IMR-90 (cell line): ENCODE measurements around the gene KLF9.

ENCODE experiments used
- MAZ ChIP-seq: IDR thresholded peaks from 2 replicates; pipeline ENCODE4 v1.6.1; 2012; ENCODE audit warnings: low read depth, mild to moderate bottlenecking, low read length, improper control_type of control experiment, moderate library complexity, borderline replicate concordance
- NFE2L2 ChIP-seq: fragments of 150-350 bp; IDR thresholded peaks from 2 replicates; pipeline ENCODE4 v1.6.1; 2016; ENCODE audit warnings: low read depth, mild to moderate bottlenecking, low read length
- POLR2A ChIP-seq: IDR thresholded peaks from 2 replicates; pipeline ENCODE4 v1.6.1; 2012; ENCODE audit warnings: mild to moderate bottlenecking, low read depth, low read length
- RAD21 ChIP-seq: IDR thresholded peaks from 2 replicates; pipeline ENCODE4 v1.6.1; 2012; ENCODE audit warnings: low read length, improper control_type of control experiment
- RCOR1 ChIP-seq: IDR thresholded peaks from 2 replicates; pipeline ENCODE4 v1.6.1; 2012; ENCODE audit warnings: mild to moderate bottlenecking, low read length, improper control_type of control experiment; ENCODE audit not compliant: insufficient replicate concordance
- RFX5 ChIP-seq: IDR thresholded peaks from 2 replicates; pipeline ENCODE4 v1.8.0; 2012; ENCODE audit warnings: low read depth, mild to moderate bottlenecking, low read length, moderate library complexity
- SMC3 ChIP-seq: fragments of 150-350 bp; IDR thresholded peaks from 2 replicates; pipeline ENCODE4 v1.6.1; 2016; ENCODE audit warnings: low read depth, mild to moderate bottlenecking, antibody characterized with exemption, low read length, moderate library complexity
- TF ChIP-seq, protein P1 (sequence below): conservative IDR thresholded peaks from 2 replicates; pipeline ENCODE4 v1.5.1; 2012; ENCODE audit warnings: mild to moderate bottlenecking, low read depth, low read length, improper control_type of control experiment
- TF ChIP-seq, protein P2 (sequence below): fragments of 150-350 bp; IDR thresholded peaks from 2 replicates; pipeline ENCODE4 v1.6.1; 2016; ENCODE audit warnings: low read depth, mild to moderate bottlenecking, low read length, moderate library complexity, borderline replicate concordance

DNA sequence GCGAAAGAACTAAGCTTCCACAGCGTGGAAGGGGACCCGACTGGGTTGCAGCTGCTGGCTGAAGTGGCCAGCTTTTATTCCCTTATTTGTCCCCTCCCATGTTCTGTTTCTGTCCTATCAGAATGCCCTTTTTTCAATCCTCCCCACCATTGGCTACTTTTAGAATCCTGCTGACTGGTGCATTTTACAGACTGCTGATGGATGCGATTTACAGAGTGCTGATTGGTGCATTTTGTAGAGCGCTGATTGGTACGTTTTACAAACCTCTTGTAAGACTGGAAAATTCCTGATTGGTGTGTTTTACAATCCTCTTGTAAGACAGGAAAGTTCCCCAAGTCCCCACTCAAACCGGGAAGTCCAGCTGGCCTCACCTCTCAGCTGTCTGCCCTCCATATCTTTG lies 50.7 kb downstream of the KLF9 start:
- no peak for TF ChIP-seq POLR2A
- TF ChIP-seq, protein P1, sequence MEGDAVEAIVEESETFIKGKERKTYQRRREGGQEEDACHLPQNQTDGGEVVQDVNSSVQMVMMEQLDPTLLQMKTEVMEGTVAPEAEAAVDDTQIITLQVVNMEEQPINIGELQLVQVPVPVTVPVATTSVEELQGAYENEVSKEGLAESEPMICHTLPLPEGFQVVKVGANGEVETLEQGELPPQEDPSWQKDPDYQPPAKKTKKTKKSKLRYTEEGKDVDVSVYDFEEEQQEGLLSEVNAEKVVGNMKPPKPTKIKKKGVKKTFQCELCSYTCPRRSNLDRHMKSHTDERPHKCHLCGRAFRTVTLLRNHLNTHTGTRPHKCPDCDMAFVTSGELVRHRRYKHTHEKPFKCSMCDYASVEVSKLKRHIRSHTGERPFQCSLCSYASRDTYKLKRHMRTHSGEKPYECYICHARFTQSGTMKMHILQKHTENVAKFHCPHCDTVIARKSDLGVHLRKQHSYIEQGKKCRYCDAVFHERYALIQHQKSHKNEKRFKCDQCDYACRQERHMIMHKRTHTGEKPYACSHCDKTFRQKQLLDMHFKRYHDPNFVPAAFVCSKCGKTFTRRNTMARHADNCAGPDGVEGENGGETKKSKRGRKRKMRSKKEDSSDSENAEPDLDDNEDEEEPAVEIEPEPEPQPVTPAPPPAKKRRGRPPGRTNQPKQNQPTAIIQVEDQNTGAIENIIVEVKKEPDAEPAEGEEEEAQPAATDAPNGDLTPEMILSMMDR, result no peak
- TF ChIP-seq MAZ, result no peak
- TF ChIP-seq RCOR1, result no peak
- TF ChIP-seq RFX5, result no peak
- TF ChIP-seq, protein P2, sequence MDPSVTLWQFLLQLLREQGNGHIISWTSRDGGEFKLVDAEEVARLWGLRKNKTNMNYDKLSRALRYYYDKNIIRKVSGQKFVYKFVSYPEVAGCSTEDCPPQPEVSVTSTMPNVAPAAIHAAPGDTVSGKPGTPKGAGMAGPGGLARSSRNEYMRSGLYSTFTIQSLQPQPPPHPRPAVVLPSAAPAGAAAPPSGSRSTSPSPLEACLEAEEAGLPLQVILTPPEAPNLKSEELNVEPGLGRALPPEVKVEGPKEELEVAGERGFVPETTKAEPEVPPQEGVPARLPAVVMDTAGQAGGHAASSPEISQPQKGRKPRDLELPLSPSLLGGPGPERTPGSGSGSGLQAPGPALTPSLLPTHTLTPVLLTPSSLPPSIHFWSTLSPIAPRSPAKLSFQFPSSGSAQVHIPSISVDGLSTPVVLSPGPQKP, result no peak
- no peak for TF ChIP-seq RAD21
- TF ChIP-seq NFE2L2, result no peak
- no peak for TF ChIP-seq SMC3
